T-cell (primary cell): ENCODE data around the gene ASCC1. TPM values are rescaled to one million over a fixed set of nuclear protein-coding genes. Genes with fewer than 3 reads are reported as not detected.

ENCODE experiments used
- ATAC-seq, 4 experiments: fragments of 200-7000 bp in 3 of 4; fragments of 150-1000 bp in 1 of 4; cut with Tn5 transposase; replicated peaks in 1 of 4; 1 replicate in 3 of 4; 2 replicates in 1 of 4; pipeline ENCODE4 v1.10.0; 2021; ENCODE audit warnings: moderate library complexity in 3 of 4, mild to moderate bottlenecking in 2 of 4, moderate number of reproducible peaks in 1 of 4
- CTCF ChIA-PET, 2 donors: fragments of 300-600 bp; sonication (Branson Sonifier 250); formaldehyde crosslinking; loops; one replicate each; lab custom pipeline; 2022; ENCODE audit warnings: antibody characterized with exemption in 2 of 2; lab: Charles Lee
- POLR2A ChIA-PET, 2 donors: fragments of 300-600 bp; sonication (Branson Sonifier 250); formaldehyde crosslinking; loops; one replicate each; lab custom pipeline; 2022; ENCODE audit warnings: antibody characterized with exemption in 2 of 2; lab: Charles Lee
- DNase-seq, 35 experiments: peaks; one replicate each; pipeline versions ENCODE4 v3.0.0 to v3.0.0-alpha.2; 2013 to 2023
- H3K27ac ChIP-seq: one replicate; pipeline ENCODE4 v1.5.1; 2013; ENCODE audit warnings: low read length
- H3K27me3 ChIP-seq, 2 experiments: replicated peaks in 1 of 2; 1 replicate in 1 of 2; 2 replicates in 1 of 2; pipeline versions ENCODE4 v1.6.1 to v1.7.0; 2013; ENCODE audit warnings: low read length in 1 of 2, mixed read lengths in 1 of 2; ENCODE audit not compliant: control insufficient read depth in 2 of 2, insufficient read depth in 2 of 2; ENCODE audit errors: extremely low read depth in 1 of 2
- H3K36me3 ChIP-seq, 2 donors: 1 replicate in 1 of 2; 2 replicates in 1 of 2; pipeline versions ENCODE4 v1.6.1 to v1.7.0; 2013; ENCODE audit warnings: low read length in 1 of 2; ENCODE audit not compliant: control insufficient read depth in 2 of 2, insufficient read depth in 1 of 2; ENCODE audit errors: extremely low read depth in 1 of 2
- H3K4me1 ChIP-seq, 2 experiments: 1 replicate in 1 of 2; 2 replicates in 1 of 2; pipeline versions ENCODE4 v1.6.1 to v1.7.0; 2013; ENCODE audit warnings: low read length in 2 of 2, mixed read lengths in 1 of 2; ENCODE audit not compliant: insufficient read depth in 2 of 2, control insufficient read depth in 1 of 2; ENCODE audit errors: extremely low read depth in 1 of 2
- H3K4me3 ChIP-seq, 2 donors: 1 replicate in 1 of 2; 2 replicates in 1 of 2; pipeline versions ENCODE4 v1.5.1 to v1.7.0; 2013; ENCODE audit warnings: mild to moderate bottlenecking in 2 of 2, low read length in 1 of 2, moderate library complexity in 1 of 2; ENCODE audit not compliant: control insufficient read depth in 1 of 2; ENCODE audit errors: extremely low read depth in 1 of 2
- H3K9me3 ChIP-seq: 2 replicates; pipeline ENCODE4 v1.7.0; 2013
- H3K27ac Mint-ChIP-seq, 2 donors: one replicate each; pipeline ENCODE4 v1.8.0; 2020 to 2021; ENCODE audit warnings: mild to moderate bottlenecking in 2 of 2, mixed read lengths in 2 of 2
- H3K27me3 Mint-ChIP-seq, 2 donors: one replicate each; pipeline ENCODE4 v1.8.0; 2021 to 2022; ENCODE audit warnings: mixed read lengths in 2 of 2
- H3K36me3 Mint-ChIP-seq: one replicate; pipeline ENCODE4 v1.8.0; 2021; ENCODE audit warnings: mixed read lengths
- H3K4me1 Mint-ChIP-seq, 3 donors: one replicate each; pipeline ENCODE4 v1.8.0; 2020 to 2022; ENCODE audit warnings: mixed read lengths in 3 of 3, mild to moderate bottlenecking in 1 of 3
- H3K4me3 Mint-ChIP-seq, 3 donors: one replicate each; pipeline ENCODE4 v1.8.0; 2020 to 2022; ENCODE audit warnings: mild to moderate bottlenecking in 3 of 3, mixed read lengths in 3 of 3, moderate library complexity in 3 of 3
- H3K9me3 Mint-ChIP-seq, 3 donors: one replicate each; pipeline ENCODE4 v1.8.0; 2020 to 2022; ENCODE audit warnings: mixed read lengths in 3 of 3
- WGBS: methylation state at CpG from one replicate; pipeline ENCODE4 v1.1.5; 2013; ENCODE audit warnings: missing lambda C conversion rate; ENCODE audit not compliant: insufficient coverage; 5-methylcytosine and 5-hydroxymethylcytosine counted together
- total RNA-seq, 35 experiments: library from RNA in 6 of 35; stranded (reverse) in 6 of 35; fragments of 120-200 nt in 1 of 35; gene quantifications; one replicate each; pipeline versions ENCODE4 v1.2.1 to v1.2.4 and lab custom pipeline; 2013 to 2026

The ASCC1 gene
- total RNA-seq, 5 donors from 2014 or later (not counting 1 experiment from before 2014, with no cell fraction given): 15.7 to 24.1 (median 21.7) TPM

DNA sequence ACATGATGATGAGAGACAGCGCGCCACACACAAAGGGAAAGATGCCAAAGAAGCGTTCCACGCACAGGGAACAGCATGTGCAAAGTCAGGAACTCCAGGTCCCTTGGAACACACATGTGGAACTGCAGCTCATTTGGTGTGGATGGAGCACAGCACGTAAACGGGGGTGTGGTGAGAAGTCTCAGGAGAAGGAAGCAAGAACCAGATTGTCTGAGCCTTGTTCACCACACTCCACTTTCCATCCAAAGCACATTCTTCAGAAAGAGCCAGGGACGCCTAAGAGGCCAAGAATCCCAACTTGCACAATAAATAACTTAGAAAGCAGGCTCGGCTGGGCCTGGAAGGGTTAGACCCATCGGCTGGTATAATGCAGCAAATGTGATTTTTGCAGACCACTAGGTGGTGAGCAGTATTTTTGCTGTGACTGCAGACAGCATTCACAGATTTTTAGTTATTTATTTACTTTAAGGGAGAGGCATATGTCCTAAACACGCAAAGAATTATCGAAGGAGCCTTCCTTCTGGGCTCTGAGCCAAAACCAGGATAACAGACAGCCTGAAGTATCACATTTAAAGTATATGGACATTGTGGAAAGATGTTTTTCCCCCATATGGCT, 27.9 kb upstream of the ASCC1 start:
- POLR2A ChIA-PET: interaction anchor here in 1 of 2 donors (0.5 kb wide), 1 partner anchor 12 kb away, joined by 3 read pairs; no protein-coding TSS in a partner anchor
- Mint-ChIP-seq H3K27me3 (no peaks in the 10 kb centered on the region), H3K36me3 (no peaks in the 10 kb centered on the region), H3K27ac (peak overlapping the region; percentile 66 to 71), H3K9me3 (no peaks in the 10 kb centered on the region), H3K4me1 (peaks cover 79 to 86% (median 81%) of the 10 kb centered on the region in 3 donors), H3K4me3 (peak overlapping the region in 1 of 3 donors; percentile 50)
- Histone ChIP-seq H3K27me3 (no peaks in the 10 kb centered on the region), H3K27ac (no peak overlapping the region), H3K4me1 (peaks cover 48 to 75% of the 10 kb centered on the region in 2 experiments), H3K9me3 (no peaks in the 10 kb centered on the region), H3K4me3 (no peak overlapping the region), H3K36me3 (no peaks in the 10 kb centered on the region)
- WGBS: 98% methylated on average over 4 of the region's 11 CpGs
- ATAC-seq (no peak), DNase-seq (peak in 1 of 35 experiments; percentile 38)
- CTCF ChIA-PET: no interaction called here

- no peak overlapping the region for H3K27ac ChIP-seq
- ChIA-PET CTCF (no interaction called here), POLR2A (interaction anchor here in 1 of 2 donors (0.6 kb wide), 1 partner anchor 23 kb away, joined by 3 read pairs; no protein-coding TSS in a partner anchor)
- Mint-ChIP-seq H3K36me3 (no peaks in the 10 kb centered on the region), H3K27me3 (no peaks in the 10 kb centered on the region), H3K4me1 (peaks cover 69 to 74% (median 71%) of the 10 kb centered on the region in 3 donors), H3K27ac (peak overlapping the region; percentile 49 to 84), H3K9me3 (no peaks in the 10 kb centered on the region), H3K4me3 (peak overlapping the region in 1 of 3 donors; percentile 50)
- H3K4me1 ChIP-seq: peaks cover 40 to 63% of the 10 kb centered on the region in 2 experiments
- 60% methylated on average over 4 of the region's 4 CpGs for WGBS
- H3K9me3 ChIP-seq: no peaks in the 10 kb centered on the region
- DNase-seq (no peak), ATAC-seq (no peak)
- no peaks in the 10 kb centered on the region for H3K27me3 ChIP-seq
- no peak overlapping the region for H3K4me3 ChIP-seq
- H3K36me3 ChIP-seq: peaks cover 0 to 3% of the 10 kb centered on the region in 2 donors
These were observed 26.6 kb upstream of the ASCC1 start for GRCh38 chr10:72242675-72243074.

DNA sequence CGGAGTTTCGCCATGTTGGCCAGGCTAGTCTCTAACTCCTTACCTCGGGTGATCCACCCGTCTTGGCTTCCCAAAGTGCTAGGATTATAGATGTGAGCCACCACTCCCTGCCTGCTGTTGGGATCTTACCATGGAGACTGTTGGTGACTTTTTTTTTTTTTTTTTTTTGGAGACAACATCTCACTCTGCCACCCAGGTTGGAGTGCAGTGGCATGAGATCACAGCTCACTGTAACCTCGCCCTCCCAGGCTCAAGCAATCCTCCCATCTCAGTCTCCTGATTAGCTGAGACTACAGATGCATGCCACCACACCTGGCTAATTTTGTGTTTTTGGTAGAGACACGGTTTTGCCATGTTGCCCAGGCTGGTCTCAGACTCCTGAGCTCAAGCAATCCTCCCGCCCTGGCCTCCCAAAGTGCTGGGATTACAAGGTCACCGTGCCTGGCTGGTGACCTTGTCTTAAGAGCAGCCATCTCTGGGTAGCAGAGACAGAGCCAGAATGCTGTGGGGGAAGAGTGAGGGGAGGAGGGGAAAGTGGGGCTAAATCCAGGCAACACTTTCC, 25.7 kb upstream of the ASCC1 start:
- Mint-ChIP-seq H3K4me3 (peak overlapping the region in 1 of 3 donors; percentile 50), H3K27me3 (no peaks in the 10 kb centered on the region), H3K27ac (peak overlapping the region; percentile 58 to 84), H3K9me3 (no peaks in the 10 kb centered on the region), H3K4me1 (peaks cover 61 to 67% (median 62%) of the 10 kb centered on the region in 3 donors), H3K36me3 (peaks cover 3% of the 10 kb centered on the region)
- no peaks in the 10 kb centered on the region for H3K9me3 ChIP-seq
- H3K36me3 ChIP-seq: peaks cover 0 to 10% of the 10 kb centered on the region in 2 donors
- no peak overlapping the region for H3K4me3 ChIP-seq
- DNase-seq (no peak), ATAC-seq (no peak)
- H3K27me3 ChIP-seq: no peaks in the 10 kb centered on the region
- POLR2A ChIA-PET: interaction anchor here in 1 of 2 donors (0.6 to 1.6 kb wide), 2 partner anchors 24 to 77 kb away, joined by 3 read pairs; no protein-coding TSS in a partner anchor
- H3K27ac ChIP-seq: no peak overlapping the region
- 89% methylated on average over 5 of the region's 8 CpGs for WGBS
- CTCF ChIA-PET: interaction anchor here (0.6 kb wide), 2 partner anchors 65 to 193 kb away, joined by 3 to 4 read pairs; no protein-coding TSS in a partner anchor
- H3K4me1 ChIP-seq: peaks cover 32 to 54% of the 10 kb centered on the region in 2 experiments

- H3K27ac ChIP-seq: no peak overlapping the region
- peaks cover 21 to 40% of the 10 kb centered on the region in 2 experiments for H3K4me1 ChIP-seq
- DNase-seq: no peak
- peaks cover 0 to 21% of the 10 kb centered on the region in 2 donors for H3K36me3 ChIP-seq
- ChIA-PET CTCF (interaction anchor here in 1 of 2 donors (0.6 kb wide), 1 partner anchor 131 kb away, joined by 9 read pairs; no protein-coding TSS in a partner anchor), POLR2A (interaction anchor here (0.5 to 1.6 kb wide), 4 partner anchors 19 to 92 kb away, joined by 3 to 8 read pairs (median 5); no protein-coding TSS in a partner anchor)
- Mint-ChIP-seq H3K27me3 (no peaks in the 10 kb centered on the region), H3K9me3 (no peaks in the 10 kb centered on the region), H3K4me3 (no peak overlapping the region), H3K36me3 (peaks cover 11% of the 10 kb centered on the region), H3K27ac (no peak overlapping the region), H3K4me1 (peaks cover 50 to 56% (median 52%) of the 10 kb centered on the region in 3 donors)
- whole genome bisulfite sequencing: no CpG with 5 or more reads among the region's 7 CpGs
- no peak for ATAC-seq
- no peak overlapping the region for H3K4me3 ChIP-seq
- no peaks in the 10 kb centered on the region for H3K27me3 ChIP-seq
- H3K9me3 ChIP-seq: no peaks in the 10 kb centered on the region
These were observed 24.3 kb upstream of the ASCC1 start for GRCh38 chr10:72240371-72240770.

GRCh38 chr10:72239409-72239808, 23.3 kb upstream of the ASCC1 start:
- peaks cover 15 to 30% of the 10 kb centered on the region in 2 experiments for H3K4me1 ChIP-seq
- DNase-seq: no peak
- Mint-ChIP-seq H3K4me1 (peaks cover 41 to 46% (median 42%) of the 10 kb centered on the region in 3 donors), H3K4me3 (no peak overlapping the region), H3K9me3 (no peaks in the 10 kb centered on the region), H3K27me3 (no peaks in the 10 kb centered on the region), H3K27ac (peak overlapping the region in 1 of 2 donors; percentile 18), H3K36me3 (peaks cover 11% of the 10 kb centered on the region)
- H3K9me3 ChIP-seq: no peaks in the 10 kb centered on the region
- POLR2A ChIA-PET: interaction anchor here in 1 of 2 donors (0.6 kb wide), 1 partner anchor 460 kb away, joined by 3 read pairs; no protein-coding TSS in a partner anchor
- H3K4me3 ChIP-seq: no peak overlapping the region
- H3K27me3 ChIP-seq: no peaks in the 10 kb centered on the region
- CTCF ChIA-PET: no interaction called here
- WGBS: no CpG with 5 or more reads among the region's 1 CpG
- ATAC-seq: no peak
- H3K36me3 ChIP-seq: peaks cover 0 to 25% of the 10 kb centered on the region in 2 donors
- H3K27ac ChIP-seq: no peak overlapping the region
